ENCODE results near the gene SLC38A3. TPM values are rescaled to one million over a fixed set of nuclear protein-coding genes. Genes with fewer than 3 reads are reported as not detected.

Gene SLC38A3
- polyA plus RNA-seq, 1 donor = 2.0 TPM

DNA sequence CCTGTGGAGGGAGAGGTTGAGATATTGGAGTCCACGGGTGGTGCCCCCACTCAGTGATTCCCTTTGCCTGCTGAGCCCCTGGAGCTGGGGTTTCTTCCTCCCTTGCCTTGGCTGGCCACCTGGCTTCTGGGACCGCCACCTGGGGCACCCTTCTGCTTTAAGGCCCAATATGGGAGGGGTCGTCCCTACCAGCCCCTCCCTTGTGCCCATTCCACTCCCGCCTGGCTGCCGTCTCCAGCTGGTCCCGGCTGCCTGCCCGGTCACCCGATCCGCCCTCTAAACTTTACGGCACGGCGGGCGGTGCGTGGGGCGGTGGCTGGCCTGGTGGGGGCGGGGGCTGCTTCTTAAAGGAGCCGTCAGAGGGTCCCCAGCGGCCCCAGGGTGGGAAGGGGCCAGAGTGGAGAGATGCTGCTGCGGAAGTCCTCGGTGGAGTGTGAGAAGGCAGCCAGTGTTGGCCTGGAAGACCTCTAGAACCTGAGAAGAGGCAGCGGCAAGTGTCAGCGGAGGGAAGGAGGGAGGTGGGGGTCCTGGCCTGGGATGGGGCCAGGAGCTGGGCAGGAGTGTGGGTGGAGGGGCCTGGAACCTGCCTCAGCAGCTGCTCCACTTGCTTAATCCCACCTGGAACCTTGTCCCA, 62.3 kb downstream of the SLC38A3 start:
- peak overlapping the region; percentile 46 for H3K4me3 ChIP-seq (ENCODE audit: low read length)
- peaks cover 78% of the 10 kb centered on the region for H3K4me1 ChIP-seq (ENCODE audit: control insufficient read depth, insufficient read depth, low read length)
- no peaks in the 10 kb centered on the region for H3K9me3 ChIP-seq (ENCODE audit: control insufficient read depth, low read depth, low read length)
- DNase-seq = peak in 1 of 2 donors; percentile 74
- WGBS (ENCODE audit: insufficient coverage, low lambda C conversion rate) = no CpG with 5 or more reads among the region's 22 CpGs
- no peaks in the 10 kb centered on the region for H3K27me3 ChIP-seq (ENCODE audit: control insufficient read depth, insufficient read depth, low read length)
- peak overlapping the region; percentile 98 for H3K27ac ChIP-seq (ENCODE audit: low read length)
- peaks cover 2% of the 10 kb centered on the region for H3K36me3 ChIP-seq (ENCODE audit: control insufficient read depth, insufficient read depth, low read length)

DNA sequence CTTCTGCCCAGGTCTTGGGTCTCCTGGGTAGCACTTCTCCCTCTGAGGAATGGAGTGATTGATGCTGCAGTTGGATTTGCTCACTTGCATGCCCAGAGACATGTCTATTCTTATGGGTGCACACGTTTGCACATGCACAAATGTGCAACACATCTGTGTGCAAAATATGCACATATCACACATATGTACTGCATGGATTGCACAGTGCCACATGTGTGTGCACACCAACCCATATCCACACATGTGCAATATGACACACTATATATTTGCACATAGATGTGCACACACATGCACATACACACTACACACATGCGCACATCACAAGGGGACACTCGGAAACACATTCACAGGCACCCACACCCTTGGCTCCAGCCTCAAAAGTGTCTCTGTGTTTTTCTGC, 63.2 kb downstream of the SLC38A3 start:
- H3K4me1 ChIP-seq (ENCODE audit: control insufficient read depth, insufficient read depth, low read length) = peaks cover 86% of the 10 kb centered on the region
- DNase-seq = peak in 1 of 2 donors; percentile 44
- peak overlapping the region; percentile 98 for H3K27ac ChIP-seq (ENCODE audit: low read length)
- H3K9me3 ChIP-seq (ENCODE audit: control insufficient read depth, low read depth, low read length) = no peaks in the 10 kb centered on the region
- no peak overlapping the region for H3K4me3 ChIP-seq (ENCODE audit: low read length)
- peaks cover under 1% of the 10 kb centered on the region for H3K27me3 ChIP-seq (ENCODE audit: control insufficient read depth, insufficient read depth, low read length)
- WGBS (ENCODE audit: insufficient coverage, low lambda C conversion rate) = no CpG with 5 or more reads among the region's 3 CpGs
- H3K36me3 ChIP-seq (ENCODE audit: control insufficient read depth, insufficient read depth, low read length) = peaks cover 2% of the 10 kb centered on the region

GRCh38 chr3:50268703-50269451, 63.8 kb downstream of the SLC38A3 start, which contains the start of gene SEMA3B:
TSS of gene SEMA3B (plus strand) at chr3:50269147. CDS start at chr3:50269241, 94 bp downstream.
- Histone ChIP-seq H3K9me3 (ENCODE audit: control insufficient read depth, low read depth, low read length) (peaks cover 5% of the 10 kb centered on the region), H3K4me1 (ENCODE audit: control insufficient read depth, insufficient read depth, low read length) (peaks cover 90% of the 10 kb centered on the region), H3K4me3 (ENCODE audit: low read length) (peak within 1 kb of the TSS; percentile 75), H3K27ac (ENCODE audit: low read length) (peak within 1 kb of the TSS; percentile 98), H3K36me3 (ENCODE audit: control insufficient read depth, insufficient read depth, low read length) (peaks cover 5% of the 10 kb centered on the region), H3K27me3 (ENCODE audit: control insufficient read depth, insufficient read depth, low read length) (peaks cover 5% of the 10 kb centered on the region)
- DNase-seq = peak; percentile 94 to 97
- WGBS (ENCODE audit: insufficient coverage, low lambda C conversion rate) = no CpG with 5 or more reads among the region's 21 CpGs

DNA sequence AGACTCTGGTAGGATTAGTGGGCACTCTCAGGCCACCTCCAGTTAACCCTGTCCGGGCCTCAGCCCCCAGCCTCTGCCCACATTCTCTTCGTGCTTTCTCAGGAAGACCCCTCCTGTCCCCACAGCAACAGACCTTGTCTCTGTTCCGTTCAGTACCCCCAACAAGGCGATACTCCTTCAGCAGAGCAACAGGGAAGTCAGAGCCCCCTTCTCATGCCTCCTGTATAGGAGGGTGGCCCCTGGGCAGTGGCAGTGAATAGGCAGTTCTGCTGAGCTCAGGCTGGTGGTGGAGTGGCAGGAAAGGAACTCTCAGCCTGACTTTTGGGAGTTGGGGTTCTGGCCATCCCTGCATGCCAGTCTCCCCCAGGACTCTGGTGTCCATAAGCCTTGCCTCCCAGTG, 64.4 kb downstream of the SLC38A3 start:
- Histone ChIP-seq H3K27me3 (ENCODE audit: control insufficient read depth, insufficient read depth, low read length) (peaks cover 11% of the 10 kb centered on the region), H3K4me3 (ENCODE audit: low read length) (peak overlapping the region; percentile 75), H3K4me1 (ENCODE audit: control insufficient read depth, insufficient read depth, low read length) (peaks cover 89% of the 10 kb centered on the region), H3K9me3 (ENCODE audit: control insufficient read depth, low read depth, low read length) (peaks cover 6% of the 10 kb centered on the region), H3K36me3 (ENCODE audit: control insufficient read depth, insufficient read depth, low read length) (peaks cover 11% of the 10 kb centered on the region), H3K27ac (ENCODE audit: low read length) (peak overlapping the region; percentile 98)
- 40% methylated on average over 1 of the region's 4 CpGs for WGBS (ENCODE audit: insufficient coverage, low lambda C conversion rate)
- no peak for DNase-seq

GRCh38 chr3:50269977-50270413, 64.9 kb downstream of the SLC38A3 start:
- H3K9me3 ChIP-seq (ENCODE audit: control insufficient read depth, low read depth, low read length) = peaks cover 6% of the 10 kb centered on the region
- H3K36me3 ChIP-seq (ENCODE audit: control insufficient read depth, insufficient read depth, low read length) = peaks cover 15% of the 10 kb centered on the region
- peak overlapping the region; percentile 75 for H3K4me3 ChIP-seq (ENCODE audit: low read length)
- H3K27me3 ChIP-seq (ENCODE audit: control insufficient read depth, insufficient read depth, low read length) = peaks cover 15% of the 10 kb centered on the region
- peaks cover 84% of the 10 kb centered on the region for H3K4me1 ChIP-seq (ENCODE audit: control insufficient read depth, insufficient read depth, low read length)
- peak overlapping the region; percentile 98 for H3K27ac ChIP-seq (ENCODE audit: low read length)
- DNase-seq = peak in 1 of 2 donors; percentile 45
- WGBS (ENCODE audit: insufficient coverage, low lambda C conversion rate) = no CpG with 5 or more reads among the region's 8 CpGs

GRCh38 chr3:50270422-50271224, 65.6 kb downstream of the SLC38A3 start:
- peaks cover 78% of the 10 kb centered on the region for H3K4me1 ChIP-seq (ENCODE audit: control insufficient read depth, insufficient read depth, low read length)
- peak in 1 of 2 donors; percentile 41 for DNase-seq
- H3K27ac ChIP-seq (ENCODE audit: low read length) = peak overlapping the region; percentile 98
- no CpG with 5 or more reads among the region's 19 CpGs for WGBS (ENCODE audit: insufficient coverage, low lambda C conversion rate)
- peaks cover 22% of the 10 kb centered on the region for H3K27me3 ChIP-seq (ENCODE audit: control insufficient read depth, insufficient read depth, low read length)
- H3K4me3 ChIP-seq (ENCODE audit: low read length) = peak overlapping the region; percentile 75
- H3K9me3 ChIP-seq (ENCODE audit: control insufficient read depth, low read depth, low read length) = peaks cover 8% of the 10 kb centered on the region
- H3K36me3 ChIP-seq (ENCODE audit: control insufficient read depth, insufficient read depth, low read length) = peaks cover 21% of the 10 kb centered on the region

Other genes with a start within 250 kb of the SLC38A3 start
- gene RBM5, start 116.4 kb upstream of the SLC38A3 start, polyA plus RNA-seq = 272 TPM
- gene SEMA3F, start 49.9 kb upstream of the SLC38A3 start, polyA plus RNA-seq = 8.9 TPM
- not detected for gene GNAT1, start 13.7 kb upstream of the SLC38A3 start, polyA plus RNA-seq
- 118 TPM for gene GNAI2, start 30.9 kb downstream of the SLC38A3 start, polyA plus RNA-seq
- 87.0 TPM for gene SEMA3B, start 63.9 kb downstream of the SLC38A3 start, polyA plus RNA-seq
- 0.25 TPM for gene LSMEM2, start 73.8 kb downstream of the SLC38A3 start, polyA plus RNA-seq
- gene IFRD2, start 87.2 kb downstream of the SLC38A3 start, polyA plus RNA-seq = 55.4 TPM
- 2.7 TPM for gene HYAL3, start 94.1 kb downstream of the SLC38A3 start, polyA plus RNA-seq
- 9.6 TPM for gene NAA80, start 94.1 kb downstream of the SLC38A3 start, polyA plus RNA-seq
- gene HYAL1, start 98.3 kb downstream of the SLC38A3 start, polyA plus RNA-seq = 2.1 TPM
- 37.2 TPM for gene HYAL2, start 117.5 kb downstream of the SLC38A3 start, polyA plus RNA-seq
- gene TUSC2, start 123.0 kb downstream of the SLC38A3 start, polyA plus RNA-seq = 28.0 TPM
- 19.5 TPM for gene RASSF1, start 135.6 kb downstream of the SLC38A3 start, polyA plus RNA-seq
- 0.99 TPM for gene ZMYND10, start 140.5 kb downstream of the SLC38A3 start, polyA plus RNA-seq
- 20.7 TPM for gene NPRL2, start 145.5 kb downstream of the SLC38A3 start, polyA plus RNA-seq
- 20.6 TPM for gene CYB561D2, start 145.6 kb downstream of the SLC38A3 start, polyA plus RNA-seq
- gene TMEM115, start 154.2 kb downstream of the SLC38A3 start, polyA plus RNA-seq = 44.2 TPM